Natural killer cell treated with Interleukin-12 subunit alpha and Interleukin-12 subunit beta and Interleukin-15 and Interleukin-18, amount 100 ng/mL, for 72 hours (primary cell): ENCODE data around the gene CAMK2B. TPM values are rescaled to one million over a fixed set of nuclear protein-coding genes. Genes with fewer than 3 reads are reported as not detected.

Experiments used
- ATAC-seq, 2 donors: fragments of 150-1000 bp; cut with Tn5 transposase in 1 of 2; sonication (Bioruptor Pico), chemical (Tn5 transposase) in 1 of 2; 2 replicates each; pipeline ENCODE4 v1.10.0; 2021
- DNase-seq: peaks from one replicate; pipeline ENCODE4 v3.0.0; 2022; ENCODE audit warnings: low spot score
- H3K27ac Mint-ChIP-seq, 2 donors: 1 replicate in 1 of 2; 2 replicates in 1 of 2; pipeline ENCODE4 v1.8.0; 2022; ENCODE audit warnings: mixed read lengths in 2 of 2, mild to moderate bottlenecking in 1 of 2, moderate library complexity in 1 of 2
- H3K27me3 Mint-ChIP-seq, 2 donors: 1 replicate in 1 of 2; 2 replicates in 1 of 2; pipeline ENCODE4 v1.8.0; 2022; ENCODE audit warnings: mixed read lengths in 2 of 2
- H3K36me3 Mint-ChIP-seq: one replicate; pipeline ENCODE4 v1.8.0; 2022; ENCODE audit warnings: mixed read lengths
- H3K4me1 Mint-ChIP-seq, 2 donors: 1 replicate in 1 of 2; 2 replicates in 1 of 2; pipeline ENCODE4 v1.8.0; 2022; ENCODE audit warnings: low read depth in 2 of 2, mixed read lengths in 2 of 2, mild to moderate bottlenecking in 1 of 2
- H3K4me3 Mint-ChIP-seq: one replicate; pipeline ENCODE4 v1.8.0; 2022; ENCODE audit warnings: mixed read lengths
- H3K9me3 Mint-ChIP-seq: 2 replicates; pipeline ENCODE4 v1.8.0; 2022; ENCODE audit warnings: mixed read lengths
- total RNA-seq, 2 donors: library from RNA; stranded (reverse); gene quantifications; one replicate each; pipeline ENCODE4 v1.2.3, GENCODE V29; 2022

Gene CAMK2B
- total RNA-seq, 2 donors from 2014 or later: 0.10 TPM; not detected in 1

GRCh38 chr7:44291733-44292419, 33.5 kb downstream of the CAMK2B start:
- no peak overlapping the region for H3K4me3 Mint-ChIP-seq

DNA sequence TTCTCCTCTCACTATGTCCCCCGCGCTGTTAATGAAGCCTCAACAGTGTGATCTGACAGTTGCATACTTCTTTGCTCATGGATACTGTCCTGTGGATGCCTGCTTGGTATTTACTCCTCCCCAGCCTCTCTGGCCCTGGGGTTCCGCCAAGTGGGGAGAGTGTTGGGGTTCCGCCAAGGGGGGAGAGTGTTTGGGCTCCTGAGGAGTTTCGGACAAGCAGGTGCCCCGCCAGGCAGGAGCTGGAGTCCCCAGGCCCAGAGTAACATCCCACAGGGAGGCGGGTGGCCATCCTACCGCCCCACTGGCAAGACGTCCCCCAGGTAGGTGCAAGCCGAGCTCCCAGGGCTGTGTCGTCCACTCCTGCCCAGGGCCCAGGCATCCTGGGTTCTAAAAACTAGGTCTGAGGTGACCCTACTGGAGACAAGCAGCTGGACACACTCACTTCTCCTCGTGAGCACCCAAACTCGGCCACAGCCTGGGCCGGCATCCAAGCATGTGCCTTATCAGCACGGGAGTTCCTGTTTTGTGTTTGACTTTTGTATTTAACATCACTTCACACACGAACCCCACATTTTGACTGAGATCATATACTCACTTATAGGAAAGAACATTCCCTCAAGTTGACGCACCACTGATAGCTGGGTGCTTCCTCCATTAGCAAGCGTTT, 34.2 kb downstream of the CAMK2B start:
- H3K36me3 Mint-ChIP-seq: no peaks in the 10 kb centered on the region
- H3K4me3 Mint-ChIP-seq: no peak overlapping the region
- peaks cover 7 to 17% of the 10 kb centered on the region in 2 donors for H3K27me3 Mint-ChIP-seq
- ATAC-seq (no peak), DNase-seq (no peak)
- H3K4me1 Mint-ChIP-seq: peaks cover 0 to 3% of the 10 kb centered on the region in 2 donors
- H3K27ac Mint-ChIP-seq: no peak overlapping the region
- no peaks in the 10 kb centered on the region for H3K9me3 Mint-ChIP-seq

More at GRCh38 chr7:44291733-44292419, 33.5 kb downstream of the CAMK2B start:
- H3K9me3 Mint-ChIP-seq: no peaks in the 10 kb centered on the region
- no peak overlapping the region for H3K27ac Mint-ChIP-seq
- peaks cover 0 to 3% of the 10 kb centered on the region in 2 donors for H3K4me1 Mint-ChIP-seq
- H3K27me3 Mint-ChIP-seq: peaks cover 14 to 20% of the 10 kb centered on the region in 2 donors
- ATAC-seq (no peak), DNase-seq (no peak)
- H3K36me3 Mint-ChIP-seq: no peaks in the 10 kb centered on the region

DNA sequence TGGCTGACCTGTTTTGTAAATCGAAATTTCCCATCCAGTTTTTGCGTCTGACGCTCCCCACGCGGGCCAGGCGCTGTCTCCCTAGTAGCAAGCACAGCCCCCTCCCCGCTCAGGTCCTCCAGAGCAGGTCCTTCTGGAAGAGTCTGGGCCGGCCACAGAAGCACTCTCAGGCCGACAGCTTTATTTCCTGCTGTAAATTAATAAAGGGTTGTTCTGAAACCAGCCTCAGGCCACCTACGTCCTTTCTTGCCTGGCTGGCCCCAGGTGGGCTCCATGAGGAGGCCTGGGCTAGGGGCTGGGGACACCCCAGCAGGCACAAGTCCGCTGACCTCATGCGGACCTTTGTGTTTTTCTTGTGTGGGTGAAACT, 35.2 kb downstream of the CAMK2B start:
- H3K36me3 Mint-ChIP-seq: no peaks in the 10 kb centered on the region
- H3K27ac Mint-ChIP-seq: no peak overlapping the region
- H3K9me3 Mint-ChIP-seq: no peaks in the 10 kb centered on the region
- H3K27me3 Mint-ChIP-seq: peaks cover 0 to 11% of the 10 kb centered on the region in 2 donors
- peaks cover 0 to 3% of the 10 kb centered on the region in 2 donors for H3K4me1 Mint-ChIP-seq
- H3K4me3 Mint-ChIP-seq: no peak overlapping the region
- no peak for ATAC-seq
- DNase-seq: no peak

DNA sequence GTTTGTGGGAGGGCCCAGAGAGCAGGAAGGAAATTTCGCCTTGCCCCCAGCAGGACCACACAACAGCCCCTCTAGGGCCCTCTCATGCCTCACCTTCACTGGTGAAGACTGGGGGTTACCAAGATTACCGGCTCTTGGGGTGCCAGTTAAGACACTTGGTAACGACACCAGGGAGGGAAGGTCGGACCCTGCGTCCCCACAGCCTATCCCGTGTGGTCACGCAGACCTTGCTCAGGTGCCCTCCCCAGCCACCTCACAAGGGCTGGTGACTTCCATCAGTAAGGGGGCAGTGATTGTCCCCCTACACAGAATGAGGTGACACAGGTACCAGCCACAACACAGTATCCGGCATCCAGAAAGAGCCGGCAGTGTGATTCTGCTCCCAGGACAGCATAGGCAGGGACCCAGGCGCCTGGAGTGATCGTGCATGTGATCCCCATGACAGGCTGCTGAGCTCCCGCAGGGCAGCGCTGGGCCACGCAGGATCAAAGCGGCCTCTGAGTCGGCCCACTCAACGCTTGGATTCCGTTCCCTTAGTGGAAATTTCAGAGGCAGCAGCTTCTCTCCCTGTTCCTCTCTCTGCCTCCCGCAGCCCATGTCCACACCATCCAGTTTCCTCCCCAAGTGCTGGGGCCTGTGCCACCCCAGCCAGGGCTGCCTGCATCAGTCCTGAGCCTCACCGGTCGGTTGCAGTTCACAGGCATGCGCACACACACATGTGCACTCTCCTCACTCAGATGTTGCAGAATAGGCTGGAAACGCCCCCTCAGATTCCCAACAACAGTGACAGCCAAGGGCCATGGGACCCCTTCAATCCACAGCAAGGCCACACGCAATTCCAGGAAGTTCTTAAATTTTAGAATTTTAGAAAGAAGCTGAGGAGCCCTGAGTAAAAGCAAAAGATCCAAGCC, 35.8 kb downstream of the CAMK2B start:
- ATAC-seq (no peak), DNase-seq (no peak)
- H3K27ac Mint-ChIP-seq: no peak overlapping the region
- no peaks in the 10 kb centered on the region for H3K9me3 Mint-ChIP-seq
- H3K36me3 Mint-ChIP-seq: no peaks in the 10 kb centered on the region
- H3K27me3 Mint-ChIP-seq: peaks cover 0 to 8% of the 10 kb centered on the region in 2 donors
- H3K4me1 Mint-ChIP-seq: peaks cover 0 to 3% of the 10 kb centered on the region in 2 donors
- no peak overlapping the region for H3K4me3 Mint-ChIP-seq

- Mint-ChIP-seq H3K27me3 (peaks cover 0 to 7% of the 10 kb centered on the region in 2 donors), H3K36me3 (no peaks in the 10 kb centered on the region), H3K27ac (no peak overlapping the region), H3K9me3 (no peaks in the 10 kb centered on the region), H3K4me3 (no peak overlapping the region), H3K4me1 (peaks cover 0 to 3% of the 10 kb centered on the region in 2 donors)
- ATAC-seq (peak in 1 of 2 donors; percentile 30), DNase-seq (no peak)
Observed at GRCh38 chr7:44288811-44289340, 36.5 kb downstream of the CAMK2B start.

DNA sequence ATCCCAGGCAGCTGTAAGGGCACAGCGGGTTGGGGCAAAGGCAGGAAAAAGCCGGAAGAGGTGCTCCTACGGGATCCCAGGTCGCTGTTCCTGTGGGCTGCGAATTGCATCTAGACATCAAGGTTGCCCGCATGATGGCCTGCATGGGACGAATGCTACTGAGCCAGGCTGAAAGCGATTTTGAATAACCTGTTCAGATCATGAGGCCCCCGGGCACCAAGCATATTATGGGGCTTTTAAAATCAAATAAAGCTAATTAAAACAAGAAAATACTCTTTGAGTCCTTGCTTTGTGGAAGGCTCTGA, 37.1 kb downstream of the CAMK2B start:
- no peak for ATAC-seq
- no peaks in the 10 kb centered on the region for H3K36me3 Mint-ChIP-seq
- H3K27me3 Mint-ChIP-seq: peaks cover 0 to 7% of the 10 kb centered on the region in 2 donors
- no peak overlapping the region for H3K4me3 Mint-ChIP-seq
- DNase-seq: no peak
- no peak overlapping the region for H3K27ac Mint-ChIP-seq
- H3K9me3 Mint-ChIP-seq: no peaks in the 10 kb centered on the region
- H3K4me1 Mint-ChIP-seq: peaks cover 0 to 3% of the 10 kb centered on the region in 2 donors

- Mint-ChIP-seq H3K27me3 (peaks cover 0 to 7% of the 10 kb centered on the region in 2 donors), H3K27ac (no peak overlapping the region), H3K36me3 (no peaks in the 10 kb centered on the region), H3K4me3 (no peak overlapping the region), H3K9me3 (no peaks in the 10 kb centered on the region), H3K4me1 (peaks cover 0 to 3% of the 10 kb centered on the region in 2 donors)
- ATAC-seq: no peak
- no peak for DNase-seq
Observed at GRCh38 chr7:44287488-44288380, 37.7 kb downstream of the CAMK2B start.

GRCh38 chr7:44286618-44287487, 38.5 kb downstream of the CAMK2B start:
- ATAC-seq: no peak
- peaks cover 0 to 3% of the 10 kb centered on the region in 2 donors for H3K4me1 Mint-ChIP-seq
- no peaks in the 10 kb centered on the region for H3K36me3 Mint-ChIP-seq
- H3K27me3 Mint-ChIP-seq: peaks cover 0 to 7% of the 10 kb centered on the region in 2 donors
- no peak overlapping the region for H3K4me3 Mint-ChIP-seq
- DNase-seq: no peak
- H3K9me3 Mint-ChIP-seq: no peaks in the 10 kb centered on the region
- H3K27ac Mint-ChIP-seq: no peak overlapping the region

GRCh38 chr7:44286182-44286617, 39.2 kb downstream of the CAMK2B start:
- Mint-ChIP-seq H3K27ac (no peak overlapping the region), H3K4me1 (peaks cover 0 to 3% of the 10 kb centered on the region in 2 donors), H3K27me3 (peaks cover 0 to 4% of the 10 kb centered on the region in 2 donors), H3K9me3 (no peaks in the 10 kb centered on the region), H3K4me3 (no peak overlapping the region), H3K36me3 (no peaks in the 10 kb centered on the region)
- DNase-seq: no peak
- ATAC-seq: no peak

GRCh38 chr7:44285561-44285960, 39.8 kb downstream of the CAMK2B start:
- H3K36me3 Mint-ChIP-seq: no peaks in the 10 kb centered on the region
- no peaks in the 10 kb centered on the region for H3K27me3 Mint-ChIP-seq
- peaks cover 0 to 3% of the 10 kb centered on the region in 2 donors for H3K4me1 Mint-ChIP-seq
- DNase-seq: no peak
- H3K27ac Mint-ChIP-seq: no peak overlapping the region
- H3K9me3 Mint-ChIP-seq: no peaks in the 10 kb centered on the region
- no peak for ATAC-seq
- no peak overlapping the region for H3K4me3 Mint-ChIP-seq

GRCh38 chr7:44284881-44285541, 40.4 kb downstream of the CAMK2B start:
- no peak for DNase-seq
- no peaks in the 10 kb centered on the region for H3K36me3 Mint-ChIP-seq

GRCh38 chr7:44284216-44284615, 41.2 kb downstream of the CAMK2B start:
- peak; percentile 44 for DNase-seq
- no peak overlapping the region for H3K27ac Mint-ChIP-seq
- H3K27me3 Mint-ChIP-seq: no peaks in the 10 kb centered on the region

More at GRCh38 chr7:44284881-44285541, 40.4 kb downstream of the CAMK2B start:
- no peaks in the 10 kb centered on the region for H3K27me3 Mint-ChIP-seq
- H3K9me3 Mint-ChIP-seq: no peaks in the 10 kb centered on the region
- no peak overlapping the region for H3K27ac Mint-ChIP-seq
- H3K4me1 Mint-ChIP-seq: peaks cover 0 to 3% of the 10 kb centered on the region in 2 donors
- no peak overlapping the region for H3K4me3 Mint-ChIP-seq
- ATAC-seq: no peak

More at GRCh38 chr7:44284216-44284615, 41.2 kb downstream of the CAMK2B start:
- peaks cover 0 to 3% of the 10 kb centered on the region in 2 donors for H3K4me1 Mint-ChIP-seq
- no peaks in the 10 kb centered on the region for H3K9me3 Mint-ChIP-seq
- H3K4me3 Mint-ChIP-seq: no peak overlapping the region
- no peak for ATAC-seq
- no peaks in the 10 kb centered on the region for H3K36me3 Mint-ChIP-seq
